ENCODE measurements around the gene FAM53B.

The FAM53B gene

DNA sequence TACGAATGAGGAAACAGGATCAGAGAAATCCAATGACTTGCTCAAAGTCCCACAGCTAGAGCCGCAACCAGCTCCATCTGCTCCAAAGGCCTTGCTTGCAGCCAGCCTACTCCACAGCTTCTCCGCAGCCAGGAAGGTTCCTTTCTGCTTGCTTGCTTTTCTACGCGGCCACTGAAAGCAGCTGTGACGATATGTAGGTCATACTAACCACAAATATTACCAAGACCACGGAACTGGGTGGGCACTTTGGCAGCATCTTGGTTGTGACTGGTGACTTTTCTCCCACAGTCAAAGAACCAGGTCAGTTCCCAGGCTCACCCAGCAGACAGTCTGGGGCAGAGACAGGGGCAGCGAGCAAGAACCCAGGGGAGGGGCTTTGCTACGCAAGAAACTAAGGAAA lies 86.4 kb downstream of the FAM53B start:
- Histone ChIP-seq H3K9ac (ENCODE audit: low read depth, low read length) (no peak overlapping the region), H3K27ac (ENCODE audit: low read length) (no peak overlapping the region), H3K4me3 (ENCODE audit: low read length) (no peak overlapping the region), H3K36me3 (ENCODE audit: insufficient read depth, low read depth, low read length) (no peaks in the 10 kb centered on the region), H3K4me1 (ENCODE audit: insufficient read depth, low read length) (peaks cover 4% of the 10 kb centered on the region; the same call in 1 of the 2 replicates), H3K9me3 (ENCODE audit: insufficient read depth, low read depth, low read length) (no peaks in the 10 kb centered on the region), H3K27me3 (ENCODE audit: insufficient read depth, low read length) (no peaks in the 10 kb centered on the region)

GRCh38 chr10:124656541-124656940 lies 87.6 kb downstream of the FAM53B start:
- H3K9me3 ChIP-seq (ENCODE audit: insufficient read depth, low read depth, low read length), result no peaks in the 10 kb centered on the region
- no peak overlapping the region for H3K4me3 ChIP-seq (ENCODE audit: low read length)
- no peaks in the 10 kb centered on the region for H3K36me3 ChIP-seq (ENCODE audit: insufficient read depth, low read depth, low read length)
- H3K9ac ChIP-seq (ENCODE audit: low read depth, low read length), result no peak overlapping the region
- H3K27ac ChIP-seq (ENCODE audit: low read length), result no peak overlapping the region
- H3K27me3 ChIP-seq (ENCODE audit: insufficient read depth, low read length), result no peaks in the 10 kb centered on the region
- H3K4me1 ChIP-seq (ENCODE audit: insufficient read depth, low read length), result peaks cover 7% of the 10 kb centered on the region; the same call in 1 of the 2 replicates

GRCh38 chr10:124656113-124656490 lies 88.1 kb downstream of the FAM53B start:
- Histone ChIP-seq H3K36me3 (ENCODE audit: insufficient read depth, low read depth, low read length) (no peaks in the 10 kb centered on the region), H3K27me3 (ENCODE audit: insufficient read depth, low read length) (no peaks in the 10 kb centered on the region), H3K27ac (ENCODE audit: low read length) (no peak overlapping the region), H3K9me3 (ENCODE audit: insufficient read depth, low read depth, low read length) (no peaks in the 10 kb centered on the region), H3K9ac (ENCODE audit: low read depth, low read length) (no peak overlapping the region), H3K4me1 (ENCODE audit: insufficient read depth, low read length) (peaks cover 7% of the 10 kb centered on the region; the same call in 1 of the 2 replicates), H3K4me3 (ENCODE audit: low read length) (no peak overlapping the region)

GRCh38 chr10:124655191-124656112 lies 88.7 kb downstream of the FAM53B start:
- Histone ChIP-seq H3K27me3 (ENCODE audit: insufficient read depth, low read length) (no peaks in the 10 kb centered on the region), H3K4me3 (ENCODE audit: low read length) (no peak overlapping the region), H3K36me3 (ENCODE audit: insufficient read depth, low read depth, low read length) (no peaks in the 10 kb centered on the region), H3K9ac (ENCODE audit: low read depth, low read length) (no peak overlapping the region), H3K4me1 (ENCODE audit: insufficient read depth, low read length) (peaks cover 10% of the 10 kb centered on the region), H3K27ac (ENCODE audit: low read length) (no peak overlapping the region), H3K9me3 (ENCODE audit: insufficient read depth, low read depth, low read length) (no peaks in the 10 kb centered on the region)

GRCh38 chr10:124654686-124655085 lies 89.5 kb downstream of the FAM53B start:
- Histone ChIP-seq H3K9me3 (ENCODE audit: insufficient read depth, low read depth, low read length) (no peaks in the 10 kb centered on the region), H3K9ac (ENCODE audit: low read depth, low read length) (no peak overlapping the region; the same call in 1 of the 2 replicates), H3K4me3 (ENCODE audit: low read length) (no peak overlapping the region), H3K4me1 (ENCODE audit: insufficient read depth, low read length) (peaks cover 15% of the 10 kb centered on the region), H3K27ac (ENCODE audit: low read length) (no peak overlapping the region), H3K27me3 (ENCODE audit: insufficient read depth, low read length) (no peaks in the 10 kb centered on the region), H3K36me3 (ENCODE audit: insufficient read depth, low read depth, low read length) (no peaks in the 10 kb centered on the region)

GRCh38 chr10:124653811-124654651 lies 90.1 kb downstream of the FAM53B start:
- Histone ChIP-seq H3K36me3 (ENCODE audit: insufficient read depth, low read depth, low read length) (no peaks in the 10 kb centered on the region), H3K27me3 (ENCODE audit: insufficient read depth, low read length) (no peaks in the 10 kb centered on the region), H3K9me3 (ENCODE audit: insufficient read depth, low read depth, low read length) (no peaks in the 10 kb centered on the region), H3K9ac (ENCODE audit: low read depth, low read length) (no peak overlapping the region; the same call in 1 of the 2 replicates), H3K27ac (ENCODE audit: low read length) (no peak overlapping the region), H3K4me3 (ENCODE audit: low read length) (no peak overlapping the region), H3K4me1 (ENCODE audit: insufficient read depth, low read length) (peaks cover 15% of the 10 kb centered on the region)

DNA sequence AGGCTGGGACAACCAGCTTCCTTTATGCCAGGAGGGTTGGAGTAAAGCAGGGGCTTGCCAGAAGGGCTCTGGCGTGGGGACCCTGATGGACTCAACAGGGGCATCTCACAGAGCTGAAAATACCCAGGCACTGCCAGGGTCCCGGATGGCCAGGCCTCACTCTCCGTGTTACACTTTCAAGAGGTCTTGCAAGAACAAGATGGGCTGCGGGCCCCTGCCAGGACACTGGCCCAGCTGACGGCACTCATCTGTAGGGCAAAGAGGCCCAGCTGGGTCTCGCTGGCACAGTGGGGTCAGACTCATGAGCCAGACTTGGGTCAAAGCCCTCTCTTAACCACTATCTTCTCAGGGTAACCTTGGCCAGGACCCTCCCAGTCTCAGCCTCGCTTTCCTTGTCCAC lies 90.9 kb downstream of the FAM53B start:
- H3K27me3 ChIP-seq (ENCODE audit: insufficient read depth, low read length), result no peaks in the 10 kb centered on the region
- no peak overlapping the region for H3K9ac ChIP-seq (ENCODE audit: low read depth, low read length)
- H3K4me3 ChIP-seq (ENCODE audit: low read length), result no peak overlapping the region
- no peak overlapping the region for H3K27ac ChIP-seq (ENCODE audit: low read length)
- H3K4me1 ChIP-seq (ENCODE audit: insufficient read depth, low read length), result peaks cover 15% of the 10 kb centered on the region
- H3K9me3 ChIP-seq (ENCODE audit: insufficient read depth, low read depth, low read length), result no peaks in the 10 kb centered on the region
- no peaks in the 10 kb centered on the region for H3K36me3 ChIP-seq (ENCODE audit: insufficient read depth, low read depth, low read length)

DNA sequence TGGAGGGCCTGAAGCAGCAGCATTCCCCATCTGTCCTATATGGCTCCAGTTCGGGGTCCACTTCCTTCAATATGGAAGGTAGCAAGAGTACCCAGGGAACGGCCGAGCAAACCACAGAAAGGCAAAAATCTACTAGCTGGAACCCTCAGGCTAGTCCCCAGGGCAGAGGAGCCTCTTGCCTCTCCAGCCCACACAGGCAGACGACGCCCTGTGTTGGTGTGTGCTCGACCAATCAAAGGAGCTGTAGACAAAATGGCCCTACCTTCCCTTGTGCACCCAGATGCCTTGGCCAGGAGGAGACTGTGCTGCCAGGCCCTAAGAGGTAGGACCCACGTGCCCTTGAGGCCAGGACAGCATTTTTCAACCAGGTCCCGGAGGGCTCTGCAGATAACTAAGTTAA lies 91.5 kb downstream of the FAM53B start:
- Histone ChIP-seq H3K36me3 (ENCODE audit: insufficient read depth, low read depth, low read length) (no peaks in the 10 kb centered on the region), H3K4me1 (ENCODE audit: insufficient read depth, low read length) (peaks cover 15% of the 10 kb centered on the region), H3K4me3 (ENCODE audit: low read length) (no peak overlapping the region), H3K27me3 (ENCODE audit: insufficient read depth, low read length) (no peaks in the 10 kb centered on the region), H3K9me3 (ENCODE audit: insufficient read depth, low read depth, low read length) (no peaks in the 10 kb centered on the region), H3K9ac (ENCODE audit: low read depth, low read length) (no peak overlapping the region), H3K27ac (ENCODE audit: low read length) (no peak overlapping the region)

- H3K4me3 ChIP-seq (ENCODE audit: low read length), result no peak overlapping the region
- H3K4me1 ChIP-seq (ENCODE audit: insufficient read depth, low read length), result peaks cover 15% of the 10 kb centered on the region
- H3K36me3 ChIP-seq (ENCODE audit: insufficient read depth, low read depth, low read length), result no peaks in the 10 kb centered on the region
- no peak overlapping the region for H3K27ac ChIP-seq (ENCODE audit: low read length)
- no peaks in the 10 kb centered on the region for H3K9me3 ChIP-seq (ENCODE audit: insufficient read depth, low read depth, low read length)
- no peaks in the 10 kb centered on the region for H3K27me3 ChIP-seq (ENCODE audit: insufficient read depth, low read length)
- no peak overlapping the region for H3K9ac ChIP-seq (ENCODE audit: low read depth, low read length)
Measured at GRCh38 chr10:124652200-124652599, 92.0 kb downstream of the FAM53B start.

- H3K36me3 ChIP-seq (ENCODE audit: insufficient read depth, low read depth, low read length), result no peaks in the 10 kb centered on the region
- H3K27me3 ChIP-seq (ENCODE audit: insufficient read depth, low read length), result no peaks in the 10 kb centered on the region
- 0 out of 2 replicates have a peak overlapping the region, but pooled peaks have one; percentile 10 for H3K9ac ChIP-seq (ENCODE audit: low read depth, low read length)
- H3K27ac ChIP-seq (ENCODE audit: low read length), result no peak overlapping the region
- no peak overlapping the region for H3K4me3 ChIP-seq (ENCODE audit: low read length)
- H3K4me1 ChIP-seq (ENCODE audit: insufficient read depth, low read length), result peaks cover 15% of the 10 kb centered on the region
- no peaks in the 10 kb centered on the region for H3K9me3 ChIP-seq (ENCODE audit: insufficient read depth, low read depth, low read length)
Measured at GRCh38 chr10:124651402-124651891, 92.7 kb downstream of the FAM53B start.

DNA sequence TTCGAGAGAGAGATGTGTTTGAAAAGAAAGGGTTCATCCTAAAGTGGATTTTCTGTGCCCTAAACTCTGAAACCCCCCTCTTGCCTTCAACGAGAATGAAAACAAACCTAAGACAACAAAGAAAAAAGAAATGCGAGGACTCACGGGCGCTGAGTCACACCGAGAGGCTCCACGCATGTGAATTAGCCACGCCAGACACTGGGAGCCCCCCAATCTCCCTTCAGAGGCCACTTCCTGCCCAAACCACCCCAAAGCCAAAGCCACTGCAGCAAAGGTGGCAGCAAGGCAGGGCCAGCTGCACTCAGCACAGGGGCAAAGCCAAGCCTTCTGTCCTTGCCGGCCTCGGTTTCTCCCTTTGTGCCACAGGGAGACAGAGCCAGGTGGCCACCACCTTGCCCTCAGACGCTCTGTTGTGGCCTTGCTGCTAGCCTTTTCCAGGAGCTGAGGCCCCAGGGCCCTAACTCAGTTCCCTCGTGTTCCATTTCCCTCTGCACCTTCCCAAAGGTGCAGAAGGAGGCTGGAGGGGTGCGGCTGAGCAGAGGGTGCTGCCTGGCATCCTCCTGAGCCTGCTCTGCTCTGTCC lies 93.3 kb downstream of the FAM53B start:
- Histone ChIP-seq H3K9ac (ENCODE audit: low read depth, low read length) (0 out of 2 replicates have a peak overlapping the region, but pooled peaks have one; percentile 10), H3K4me1 (ENCODE audit: insufficient read depth, low read length) (peaks cover 18% of the 10 kb centered on the region), H3K27me3 (ENCODE audit: insufficient read depth, low read length) (no peaks in the 10 kb centered on the region), H3K27ac (ENCODE audit: low read length) (no peak overlapping the region), H3K36me3 (ENCODE audit: insufficient read depth, low read depth, low read length) (no peaks in the 10 kb centered on the region), H3K9me3 (ENCODE audit: insufficient read depth, low read depth, low read length) (no peaks in the 10 kb centered on the region), H3K4me3 (ENCODE audit: low read length) (no peak overlapping the region)

Data from iPS-20b (cell line).